ENCODE results near the gene CCT4.
"Not testable (repeated sequence)": the region's sequence is repeated elsewhere in the genome, so short reads cannot be mapped to it uniquely, and the experiment has no call there.

CCT4 gene, protein sequence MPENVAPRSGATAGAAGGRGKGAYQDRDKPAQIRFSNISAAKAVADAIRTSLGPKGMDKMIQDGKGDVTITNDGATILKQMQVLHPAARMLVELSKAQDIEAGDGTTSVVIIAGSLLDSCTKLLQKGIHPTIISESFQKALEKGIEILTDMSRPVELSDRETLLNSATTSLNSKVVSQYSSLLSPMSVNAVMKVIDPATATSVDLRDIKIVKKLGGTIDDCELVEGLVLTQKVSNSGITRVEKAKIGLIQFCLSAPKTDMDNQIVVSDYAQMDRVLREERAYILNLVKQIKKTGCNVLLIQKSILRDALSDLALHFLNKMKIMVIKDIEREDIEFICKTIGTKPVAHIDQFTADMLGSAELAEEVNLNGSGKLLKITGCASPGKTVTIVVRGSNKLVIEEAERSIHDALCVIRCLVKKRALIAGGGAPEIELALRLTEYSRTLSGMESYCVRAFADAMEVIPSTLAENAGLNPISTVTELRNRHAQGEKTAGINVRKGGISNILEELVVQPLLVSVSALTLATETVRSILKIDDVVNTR

DNA sequence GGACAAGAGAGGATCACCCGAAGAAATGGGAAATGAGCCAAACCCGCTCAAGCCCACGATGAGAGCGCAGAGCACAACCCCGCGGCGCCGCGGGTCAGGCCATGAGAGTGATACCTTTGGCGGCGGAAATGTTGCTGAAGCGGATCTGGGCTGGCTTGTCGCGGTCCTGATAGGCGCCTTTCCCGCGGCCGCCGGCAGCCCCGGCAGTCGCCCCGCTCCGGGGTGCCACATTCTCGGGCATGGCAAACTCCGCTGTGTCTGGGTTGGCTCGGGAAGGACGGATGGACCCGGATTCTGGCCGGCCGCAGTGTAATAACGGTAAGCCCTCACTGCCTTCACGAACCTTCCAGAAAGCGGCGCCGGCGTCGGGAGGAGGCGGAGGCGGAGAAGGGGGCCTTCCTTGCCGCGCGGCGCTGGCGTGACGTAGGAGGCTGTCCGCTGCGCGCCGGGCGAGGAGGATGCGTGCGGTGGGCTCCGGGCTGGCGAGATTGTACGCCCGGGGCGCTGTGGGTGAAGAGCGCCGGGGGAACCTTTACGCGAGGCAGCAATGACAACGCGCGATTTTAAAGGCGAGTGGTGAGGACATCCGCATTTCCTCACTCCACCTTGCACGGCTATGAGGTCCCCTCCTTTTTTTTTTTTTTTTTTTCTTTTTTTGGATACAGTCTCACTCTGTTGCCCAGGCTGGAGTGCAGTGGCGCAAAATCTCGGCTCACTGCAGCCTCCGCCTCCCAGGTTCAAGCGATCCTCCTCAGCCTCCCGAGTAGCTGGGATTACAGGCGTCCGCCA lies at the start of gene CCT4:
Gene CCT4, minus strand, starts transcription at position 390 of the 789 bp plus-strand sequence. Its CDS starts 149 bp downstream, at position 241.
- DNase-seq (ENCODE audit: low read depth): peak; percentile 83

DNA sequence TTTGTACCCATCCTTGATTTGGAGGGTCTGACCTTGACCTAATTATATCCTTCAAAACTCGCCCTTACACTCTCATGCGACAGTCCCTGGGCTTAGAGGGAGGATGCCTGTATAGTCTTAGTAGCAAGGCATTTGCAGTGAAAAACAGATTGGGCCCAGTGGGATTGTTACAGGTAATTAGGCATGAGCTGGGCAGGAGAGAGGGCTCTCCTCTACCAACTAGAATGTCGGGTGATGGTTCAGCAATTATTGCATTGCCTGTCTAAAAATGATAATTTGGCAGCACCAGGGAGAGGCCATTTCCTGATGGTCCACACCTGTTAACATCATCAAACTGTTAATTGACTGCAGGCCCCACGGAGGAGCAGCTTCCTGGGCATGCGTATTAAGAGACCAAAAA lies 49.4 kb upstream of the CCT4 start:
- DNase-seq (ENCODE audit: low read depth): no peak

DNA sequence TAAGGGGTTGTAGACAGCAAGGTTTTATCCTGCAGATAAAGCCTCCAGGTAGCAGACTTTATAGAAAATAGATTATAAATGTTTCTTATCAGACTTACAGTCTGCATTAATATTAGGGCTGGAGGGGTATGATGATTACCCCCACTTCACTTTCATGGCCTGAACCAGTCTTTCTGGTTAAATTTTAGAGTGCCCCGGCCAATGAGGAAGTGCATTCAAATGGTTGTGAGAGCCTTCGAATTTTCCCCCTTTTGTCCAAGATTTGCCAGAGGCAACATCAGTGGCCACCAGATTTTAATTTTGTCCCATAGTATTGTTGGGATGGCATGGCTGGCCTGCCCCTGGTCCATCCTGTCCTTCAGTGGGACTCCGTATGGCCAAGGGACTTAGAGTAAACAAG lies 48.6 kb upstream of the CCT4 start:
- DNase-seq (ENCODE audit: low read depth): no peak

DNA sequence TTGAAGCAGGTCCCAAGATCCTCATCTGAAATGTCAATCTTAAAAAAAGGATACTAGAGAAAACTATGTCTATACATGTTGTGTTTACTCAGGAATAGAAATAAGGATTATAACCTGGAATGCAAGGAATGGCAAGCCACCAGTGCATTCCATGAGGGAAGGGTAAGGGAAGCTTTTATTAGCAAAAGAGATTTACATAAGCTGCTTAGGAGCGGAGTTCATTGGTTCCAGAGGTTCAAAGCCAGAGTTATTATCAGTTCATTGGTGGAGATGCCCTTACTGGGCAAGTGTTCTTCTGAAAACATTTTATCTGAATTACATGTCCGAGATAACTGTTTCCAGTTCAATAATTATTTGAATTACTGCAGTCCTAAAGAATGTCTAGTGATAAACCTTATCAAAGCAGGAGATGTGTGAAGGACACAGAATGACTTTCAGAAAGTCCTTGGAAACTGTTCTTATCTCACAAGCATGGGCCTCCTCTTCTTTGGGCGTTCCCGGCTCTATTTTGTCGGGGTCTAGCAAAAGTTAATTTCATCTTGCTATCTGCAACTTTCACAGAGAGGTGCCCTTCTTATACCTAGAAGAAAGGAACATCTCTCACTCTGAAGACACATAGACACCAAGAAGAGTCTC lies 40.5 kb upstream of the CCT4 start:
- DNase-seq (ENCODE audit: low read depth): no peak

DNA sequence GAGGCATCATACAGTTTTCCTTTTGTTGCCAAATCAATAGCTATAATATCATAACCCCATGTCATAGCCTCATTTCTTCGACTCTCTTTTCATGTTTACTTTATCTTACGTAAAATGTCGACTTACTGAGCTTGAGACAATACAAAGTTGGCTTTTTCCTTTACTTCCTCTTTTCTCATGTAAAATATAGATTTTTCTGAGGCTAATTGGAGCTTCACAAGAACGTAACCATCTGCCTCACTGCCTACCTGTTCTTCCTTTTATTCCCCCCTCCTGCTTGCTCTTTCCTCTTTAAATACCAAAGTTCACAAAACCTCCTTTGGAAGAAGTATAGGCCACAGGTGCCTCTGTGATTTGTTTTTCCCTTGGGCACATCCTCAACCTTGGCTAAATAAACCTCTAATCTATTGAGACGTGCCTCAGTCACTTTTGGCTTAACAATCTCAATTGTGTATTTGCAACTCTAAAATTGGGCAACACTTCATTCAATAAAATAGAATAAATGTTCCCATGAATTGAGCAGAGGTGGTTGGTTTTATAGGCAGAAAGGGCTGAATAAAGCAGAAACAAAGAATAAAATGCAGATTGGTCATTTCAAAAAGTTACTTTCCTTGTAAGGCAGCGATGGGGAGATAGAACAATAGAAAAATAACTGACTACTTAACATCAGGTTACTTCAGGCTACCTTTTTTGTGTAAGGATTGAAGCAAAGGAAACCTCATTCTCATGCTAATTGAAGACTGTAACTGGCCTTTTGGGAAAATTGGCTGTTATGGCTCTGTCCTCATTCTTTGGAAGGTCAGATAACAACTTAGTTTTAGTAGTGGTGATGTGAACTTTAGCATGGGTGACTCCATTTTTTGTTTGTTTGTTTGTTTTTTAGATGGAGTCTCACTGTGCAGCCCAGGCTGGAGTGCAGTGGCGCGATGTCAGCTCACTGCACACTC lies 38.3 kb upstream of the CCT4 start:
- no peak for DNase-seq (ENCODE audit: low read depth)

DNA sequence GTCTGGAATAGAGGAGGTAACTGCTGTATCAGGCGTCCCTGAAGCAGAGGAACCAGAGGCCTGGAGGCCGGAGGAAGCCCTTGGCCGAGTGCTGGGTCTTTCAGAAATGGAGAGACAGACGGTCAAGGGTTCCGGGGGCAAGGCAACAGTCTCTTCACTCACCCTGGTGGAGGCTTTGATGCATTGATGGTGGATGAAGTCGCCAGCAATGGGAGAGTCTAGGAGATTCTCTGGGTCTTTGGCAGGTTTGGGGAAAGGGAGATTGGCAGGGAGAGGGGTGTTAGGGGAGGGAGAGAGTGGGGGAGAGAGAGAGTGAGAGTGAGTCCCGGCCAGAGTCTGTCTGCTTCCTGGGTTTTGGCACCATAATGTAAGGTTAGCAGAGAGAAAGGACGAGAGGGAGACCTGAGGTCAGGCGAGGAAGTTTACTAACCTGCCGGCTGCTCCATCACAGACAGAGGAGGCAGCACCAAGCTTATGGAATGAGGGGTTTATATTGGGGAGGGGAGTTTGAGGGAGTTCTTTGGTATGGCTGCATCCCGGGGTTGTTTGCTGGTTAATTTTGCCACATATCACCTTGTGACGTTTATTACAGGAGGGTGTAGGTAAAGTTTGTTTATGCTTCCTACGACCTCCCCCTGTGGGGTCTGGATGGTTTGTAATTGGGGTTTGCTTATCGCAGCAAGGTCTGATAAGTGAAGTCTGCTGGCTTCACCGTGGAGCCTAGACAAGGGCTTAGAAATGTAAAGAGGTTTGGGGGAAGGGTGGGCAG lies 36.6 kb upstream of the CCT4 start:
- no peak for DNase-seq (ENCODE audit: low read depth)

DNA sequence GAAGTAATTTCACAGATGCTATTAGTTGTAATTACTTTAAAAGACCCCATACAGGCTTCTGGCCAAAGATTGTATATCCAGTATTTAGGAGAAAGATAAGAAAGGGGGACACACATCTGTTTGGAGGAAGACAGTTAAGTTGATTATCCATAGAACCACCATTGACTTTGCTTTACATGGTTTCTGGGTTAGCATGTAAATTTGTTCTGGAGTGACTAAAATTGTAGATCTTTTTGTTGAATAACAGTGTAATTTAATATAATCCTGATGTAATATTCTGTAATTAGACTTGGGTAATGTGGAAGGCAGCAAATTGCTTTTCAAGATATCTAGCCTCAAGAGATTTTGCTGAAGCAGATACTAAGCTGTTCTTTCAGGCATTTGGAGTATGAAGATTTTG lies 34.3 kb upstream of the CCT4 start:
- DNase-seq (ENCODE audit: low read depth): no peak

DNA sequence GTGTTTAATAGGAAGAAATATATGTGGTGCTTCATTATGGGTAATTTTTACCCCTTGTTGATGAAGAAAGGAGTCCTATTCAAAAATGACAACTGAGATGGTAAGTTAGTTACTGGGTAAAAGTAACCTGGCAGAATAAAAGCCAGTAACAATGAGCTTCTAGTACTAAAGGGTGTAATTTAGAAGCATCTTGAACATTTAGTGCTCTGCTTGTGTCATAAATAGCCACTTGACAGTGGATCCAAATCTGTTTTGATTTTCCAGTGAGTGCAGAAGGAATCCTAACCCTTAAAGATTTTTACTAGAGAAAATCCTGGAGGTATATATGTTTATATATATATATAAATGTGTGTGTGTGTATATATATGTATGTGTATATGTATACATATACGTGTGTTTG lies 32.1 kb upstream of the CCT4 start:
- DNase-seq (ENCODE audit: low read depth): no peak

DNA sequence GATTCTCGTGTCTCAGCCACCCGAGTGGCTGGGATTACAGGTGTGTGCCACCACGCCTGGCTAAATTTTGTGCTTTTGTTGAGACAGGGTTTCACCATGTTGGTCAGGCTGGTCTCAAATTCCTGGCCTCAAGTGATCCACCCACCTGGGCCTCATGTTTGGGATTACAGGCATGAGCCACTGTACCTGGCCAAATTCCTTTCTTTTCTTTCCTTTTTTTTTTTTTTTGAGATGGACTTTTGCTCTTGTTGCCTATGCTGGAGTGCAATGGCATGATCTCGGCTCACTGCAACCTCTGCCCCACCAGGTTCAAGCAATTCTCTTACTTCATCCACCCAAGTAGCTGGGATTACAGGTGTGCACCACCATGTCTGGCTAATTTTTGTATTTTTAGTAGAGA lies 26.3 kb upstream of the CCT4 start:
- not testable (repeated sequence) for DNase-seq (ENCODE audit: low read depth)

DNA sequence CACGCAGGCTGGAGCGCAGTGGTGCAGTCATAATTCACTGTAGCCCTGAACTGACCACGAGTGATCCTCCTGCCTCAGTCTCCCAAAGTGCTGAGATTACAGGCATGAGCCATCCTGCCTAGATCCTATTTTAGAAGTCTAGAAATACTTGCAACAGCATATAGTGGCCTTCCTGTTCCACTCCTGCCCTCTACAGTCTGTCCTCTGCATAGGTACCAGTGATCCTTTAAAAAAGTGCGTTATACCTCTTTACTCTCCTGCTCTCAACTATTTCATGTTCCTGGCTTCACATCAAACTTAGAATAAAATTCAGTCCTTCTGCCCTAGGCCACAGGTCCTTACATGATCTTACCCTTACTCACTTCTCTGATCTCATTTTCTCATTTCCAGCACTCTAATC lies 23.1 kb upstream of the CCT4 start:
- no peak for DNase-seq (ENCODE audit: low read depth)

DNA sequence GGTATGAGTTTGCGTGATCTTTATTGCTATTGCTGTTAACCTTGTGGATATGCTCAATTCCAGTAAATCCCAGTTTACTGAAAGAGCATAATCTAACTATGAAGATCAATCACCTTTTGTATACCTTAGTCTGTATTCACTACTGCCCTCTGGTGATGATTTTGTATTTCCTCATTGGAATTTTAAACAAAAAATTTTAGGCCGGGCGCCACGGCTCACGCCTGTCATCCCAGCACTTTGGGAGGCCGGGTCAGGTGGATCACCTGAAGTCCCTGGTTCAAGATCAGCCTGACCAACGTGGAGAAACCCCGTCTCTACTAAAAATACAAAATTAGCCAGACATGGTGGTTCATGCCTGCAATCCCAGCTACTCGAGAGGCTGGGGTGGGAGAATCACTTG lies 22.1 kb upstream of the CCT4 start:
- no peak for DNase-seq (ENCODE audit: low read depth)

DNA sequence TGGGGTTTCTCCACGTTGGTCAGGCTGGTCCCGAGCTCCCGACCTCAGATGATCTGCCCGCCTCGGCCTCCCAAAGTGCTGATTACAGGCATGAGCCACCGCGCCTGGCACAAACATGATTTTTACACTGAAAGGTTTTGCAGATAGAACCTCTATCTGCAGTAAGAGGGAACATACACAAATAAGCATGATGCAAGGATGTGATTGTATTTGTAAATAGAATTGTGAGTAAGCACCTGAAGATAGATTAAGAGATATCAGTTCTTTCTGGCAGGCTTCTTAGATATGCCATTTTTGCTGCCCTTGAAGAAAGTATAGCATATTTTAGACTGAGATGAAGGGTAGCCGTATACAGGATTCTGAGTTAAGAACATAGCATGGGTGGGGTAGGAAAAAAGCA lies 20.7 kb upstream of the CCT4 start:
- DNase-seq (ENCODE audit: low read depth): no peak

DNA sequence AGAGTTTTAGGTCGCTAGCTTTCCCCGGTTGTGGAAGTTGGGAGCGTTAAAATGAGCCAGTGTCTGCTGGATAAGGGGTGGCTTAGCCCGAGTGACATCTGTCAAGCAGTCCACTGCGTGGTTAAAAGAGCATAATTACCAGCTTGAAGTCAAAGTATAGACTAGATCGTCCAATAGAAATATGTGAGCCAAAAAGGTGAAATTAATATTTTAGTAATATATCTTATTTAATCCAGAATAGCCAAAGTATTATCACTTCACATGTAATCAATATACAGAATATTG lies 17.7 kb upstream of the CCT4 start:
- no peak for DNase-seq (ENCODE audit: low read depth)

DNA sequence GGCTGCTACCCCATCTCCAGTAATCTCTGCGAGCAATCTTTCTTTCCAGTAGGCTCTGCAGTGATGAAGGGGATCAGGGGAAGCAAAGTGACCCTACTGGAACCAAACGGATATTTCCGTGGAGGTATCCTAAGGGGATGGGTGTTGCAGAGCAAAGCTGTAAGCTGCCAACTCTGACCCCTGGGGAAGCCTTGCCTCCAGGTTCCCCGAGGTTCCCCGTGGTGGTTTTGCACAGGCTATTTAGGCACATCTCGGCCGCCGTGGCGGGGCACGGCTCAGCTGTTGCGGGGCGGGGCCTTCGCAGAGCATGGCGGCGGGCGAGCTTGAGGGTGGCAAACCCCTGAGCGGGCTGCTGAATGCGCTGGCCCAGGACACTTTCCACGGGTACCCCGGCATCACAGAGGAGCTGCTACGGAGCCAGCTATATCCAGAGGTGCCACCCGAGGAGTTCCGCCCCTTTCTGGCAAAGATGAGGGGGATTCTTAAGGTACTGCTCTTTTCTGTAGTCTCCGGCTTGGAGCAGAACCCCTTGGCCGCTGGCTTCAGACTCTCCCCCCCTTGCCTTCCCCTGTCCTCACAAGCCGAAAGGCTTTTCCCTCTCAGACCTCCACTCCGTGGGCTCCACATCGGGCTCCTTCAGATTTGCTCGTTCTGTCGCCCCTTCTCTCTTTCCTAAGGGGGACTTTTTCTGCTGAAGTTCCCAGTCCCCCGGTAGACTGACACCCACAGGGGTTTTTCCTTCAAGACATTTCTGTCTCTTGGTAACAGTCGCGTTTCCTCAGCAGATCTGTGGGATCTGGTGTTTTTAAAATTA lies 17.1 kb upstream of the CCT4 start, which contains the start of gene COMMD1:
Gene COMMD1, plus strand, starts transcription at position 303 of the 814 bp plus-strand sequence. Its CDS starts 5 bp downstream, at position 308.
- DNase-seq (ENCODE audit: low read depth): peak; percentile 68

DNA sequence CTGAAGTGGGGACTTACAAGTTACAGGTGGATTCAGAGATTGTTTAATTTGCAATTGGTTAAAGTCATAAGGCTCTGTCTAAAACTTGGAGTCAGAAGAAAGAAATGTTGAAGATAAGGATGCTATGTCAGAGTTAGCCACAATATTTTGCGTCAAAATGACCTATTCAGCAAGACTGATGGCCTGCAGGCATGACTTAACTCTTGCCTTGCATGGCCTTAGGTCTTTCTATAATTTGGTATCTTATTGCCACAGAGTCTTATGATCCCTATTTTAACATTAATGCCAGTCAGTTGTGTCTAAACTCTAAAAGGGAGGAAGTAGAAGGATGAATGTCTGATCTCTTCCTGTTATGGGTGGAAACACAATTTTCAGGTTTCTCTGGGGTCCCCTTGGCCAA lies 11.8 kb upstream of the CCT4 start:
- no peak for DNase-seq (ENCODE audit: low read depth)

DNA sequence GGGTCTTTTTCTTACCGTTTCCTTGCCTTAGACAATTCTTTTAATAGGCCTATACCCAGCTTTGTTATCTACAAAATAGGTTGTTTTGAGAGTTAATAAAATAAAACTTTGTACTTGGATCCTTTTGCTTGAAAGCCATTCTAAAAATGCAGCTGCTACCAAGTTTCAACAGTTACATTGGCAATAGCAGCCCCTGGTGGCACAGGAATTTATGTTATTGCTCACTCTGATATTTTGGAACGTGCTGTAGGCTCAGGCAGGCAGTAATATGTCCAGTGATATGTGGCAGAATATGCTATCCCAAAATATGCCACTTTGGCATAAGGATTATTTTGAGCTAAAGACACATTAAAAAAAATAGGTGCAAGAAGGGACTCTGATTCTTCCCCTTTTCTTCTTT lies 10.4 kb upstream of the CCT4 start:
- no peak for DNase-seq (ENCODE audit: low read depth)

DNA sequence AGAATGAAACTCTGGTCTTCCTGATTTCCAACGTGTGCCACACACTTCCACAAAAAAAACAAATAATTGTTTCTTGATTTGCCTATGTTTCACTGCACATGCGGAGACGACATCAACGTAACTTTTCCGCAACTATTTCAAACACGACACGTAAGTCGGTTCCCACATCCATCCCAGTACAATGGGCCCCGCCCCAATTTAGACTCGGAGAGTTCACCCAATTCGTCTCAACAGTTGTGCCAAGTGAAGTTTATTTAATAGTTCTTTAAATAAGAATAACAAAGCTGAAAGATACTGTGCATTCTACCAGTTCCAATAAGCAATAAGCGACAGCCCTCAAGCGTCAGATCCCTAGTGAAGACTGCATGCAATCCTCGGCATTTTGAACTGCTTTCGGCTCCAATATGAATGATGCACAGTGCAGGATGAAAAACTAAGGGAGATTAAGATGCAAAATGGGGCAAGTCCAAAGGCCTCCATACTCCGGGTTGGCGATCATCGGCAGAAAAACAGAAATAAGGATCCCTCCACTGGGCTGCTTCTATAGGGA lies 664 bp downstream of the CCT4 start:
- no peak for DNase-seq (ENCODE audit: low read depth)

DNA sequence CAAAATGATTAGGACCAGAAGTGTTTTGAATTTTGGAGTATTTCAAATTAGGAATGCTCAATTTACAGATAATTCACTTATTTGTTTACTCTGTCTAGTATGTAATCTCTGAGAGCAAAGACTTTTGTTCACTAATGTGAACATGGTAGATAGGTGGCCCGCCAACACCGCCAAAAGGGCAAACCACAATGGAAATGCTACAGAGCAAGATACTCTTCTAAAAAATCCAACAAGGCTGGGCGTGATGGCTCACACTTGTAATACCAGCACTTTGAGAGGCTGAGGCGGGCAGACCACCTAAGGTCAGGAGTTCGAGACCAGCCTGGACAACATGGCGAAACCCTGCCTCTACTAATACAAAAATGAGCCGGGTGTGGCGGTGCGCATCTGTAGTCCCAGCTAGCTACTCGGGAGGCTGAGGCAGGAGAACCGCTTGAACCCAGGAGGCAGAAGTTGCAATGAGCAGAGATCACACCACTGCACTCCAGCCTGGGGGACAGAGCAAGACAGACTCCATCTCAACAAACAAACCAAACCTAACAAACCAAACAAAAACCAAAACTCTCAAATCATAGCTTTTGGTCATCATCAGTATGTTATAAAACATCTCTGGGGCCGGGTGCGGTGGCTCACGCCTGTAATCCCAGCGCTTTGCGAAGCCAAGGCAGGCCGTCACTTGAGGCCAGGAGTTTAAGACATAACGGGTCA lies 2.4 kb downstream of the CCT4 start:
- no peak for DNase-seq (ENCODE audit: low read depth)

DNA sequence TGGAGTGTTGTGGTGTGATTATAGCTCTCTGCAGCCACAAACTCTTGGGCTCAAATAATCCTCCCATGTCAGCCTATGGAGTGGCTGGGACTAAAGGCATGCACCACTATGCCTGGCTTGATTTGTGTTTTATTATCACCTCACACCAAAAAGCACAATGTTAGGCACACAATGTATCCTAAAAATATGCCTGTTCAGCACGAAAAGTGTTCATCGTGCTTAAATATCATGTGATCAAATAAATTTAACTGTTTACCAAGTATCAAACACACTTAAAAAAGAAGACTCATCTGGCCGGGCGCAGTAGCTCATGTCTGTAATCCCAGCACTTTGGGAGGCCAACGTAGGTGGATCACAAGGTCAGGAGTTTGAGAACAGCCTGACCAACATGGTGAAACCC lies 5.6 kb downstream of the CCT4 start:
- no peak for DNase-seq (ENCODE audit: low read depth)

All from activated T-helper 1 cell treated with Interleukin-2 at 50 U/mL for 16 hours (primary cell).